Measurements from ENCODE around the gene POLR1A.

Gene POLR1A

DNA sequence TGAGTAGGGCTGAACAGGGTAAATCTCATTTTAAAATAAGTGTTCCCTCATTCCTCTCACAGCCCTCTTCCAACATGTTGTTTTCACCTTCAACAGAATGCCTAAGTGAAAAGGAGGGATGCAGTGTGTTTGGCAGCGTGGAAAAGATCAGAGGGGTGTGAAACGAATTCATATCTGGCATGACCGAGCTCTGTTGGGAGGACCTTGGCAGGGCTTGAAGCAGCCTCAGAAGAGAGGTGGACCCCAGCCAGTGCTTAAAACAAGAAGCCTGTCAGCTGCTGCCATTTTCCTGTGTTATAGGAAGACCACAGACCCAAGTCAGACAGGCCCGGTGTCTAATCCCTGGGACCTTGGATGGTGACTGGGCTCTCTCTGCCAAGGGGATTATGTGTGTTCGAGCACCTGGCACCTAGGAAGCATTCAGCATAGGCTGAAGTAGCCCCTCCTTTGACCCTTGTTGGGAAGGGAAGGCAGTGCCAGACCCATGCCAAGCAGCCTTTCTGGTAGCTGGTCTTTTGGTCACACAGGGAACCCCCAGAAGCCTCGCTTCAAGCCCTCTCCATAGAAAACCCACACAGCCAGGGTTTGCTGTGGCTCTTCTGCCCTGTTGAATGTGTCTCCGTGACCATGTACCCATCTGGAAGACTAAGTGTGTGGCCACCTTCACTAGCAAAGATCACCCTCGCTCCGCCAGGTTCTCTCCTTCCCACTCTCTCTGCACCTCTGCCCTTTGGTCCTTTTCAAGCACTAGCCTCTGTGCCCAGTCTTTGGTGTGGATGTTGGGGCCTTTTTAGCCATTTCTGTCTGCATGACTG lies 129.4 kb downstream of the POLR1A start:
- no peaks in the 10 kb centered on the region for H3K9me3 ChIP-seq (ENCODE audit: control insufficient read depth, insufficient read depth, low read length)
- H3K36me3 ChIP-seq (ENCODE audit: insufficient read depth, low read length), result no peaks in the 10 kb centered on the region
- H3K4me1 ChIP-seq (ENCODE audit: insufficient read depth, low read length), result no peaks in the 10 kb centered on the region
- no peak overlapping the region for H3K9ac ChIP-seq (ENCODE audit: low read depth, low read length)

DNA sequence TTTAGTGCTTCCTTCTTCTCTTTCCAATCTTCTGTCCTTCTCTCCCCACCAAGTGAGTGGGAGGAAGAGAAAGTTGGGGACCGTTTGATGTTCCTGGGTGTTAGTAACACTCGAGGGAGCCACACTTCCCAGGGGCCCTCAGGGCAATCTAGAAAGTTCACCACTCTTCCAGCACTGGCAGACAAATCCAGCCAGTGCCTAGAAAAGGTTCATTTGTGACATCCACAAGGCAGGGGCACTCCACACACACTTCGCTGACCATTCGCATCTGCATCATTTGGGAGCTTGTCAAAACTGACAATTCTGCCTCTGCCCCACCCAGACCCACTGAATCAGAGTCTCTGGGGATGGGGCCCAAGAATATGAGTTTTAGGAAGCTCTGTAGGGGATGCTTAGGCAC lies 130.1 kb downstream of the POLR1A start:
- H3K9ac ChIP-seq (ENCODE audit: low read depth, low read length), result no peak overlapping the region
- no peaks in the 10 kb centered on the region for H3K36me3 ChIP-seq (ENCODE audit: insufficient read depth, low read length)
- no peaks in the 10 kb centered on the region for H3K9me3 ChIP-seq (ENCODE audit: control insufficient read depth, insufficient read depth, low read length)
- no peaks in the 10 kb centered on the region for H3K4me1 ChIP-seq (ENCODE audit: insufficient read depth, low read length)

DNA sequence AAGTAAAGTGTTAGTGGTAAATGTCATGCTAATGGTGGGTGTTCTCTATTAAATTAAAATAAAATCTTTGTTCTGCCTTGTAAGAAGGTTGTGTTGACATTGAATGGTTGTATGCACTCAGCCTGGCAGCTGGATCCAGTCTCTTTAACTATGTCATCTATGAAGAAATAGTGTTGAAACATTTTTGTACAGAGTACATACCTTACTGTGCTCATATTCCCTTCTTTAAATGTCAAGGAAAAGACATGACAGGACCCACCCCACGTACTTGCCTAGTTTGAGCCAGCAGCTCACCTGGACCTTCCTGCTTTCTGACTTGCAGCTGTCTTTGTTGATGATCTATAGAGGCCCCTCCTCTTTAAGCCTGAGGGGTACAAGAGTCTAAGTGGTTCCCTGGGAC lies 131.3 kb downstream of the POLR1A start:
- no peaks in the 10 kb centered on the region for H3K4me1 ChIP-seq (ENCODE audit: insufficient read depth, low read length)
- H3K9ac ChIP-seq (ENCODE audit: low read depth, low read length), result no peak overlapping the region
- H3K36me3 ChIP-seq (ENCODE audit: insufficient read depth, low read length), result no peaks in the 10 kb centered on the region
- H3K9me3 ChIP-seq (ENCODE audit: control insufficient read depth, insufficient read depth, low read length), result 0 out of 2 replicates have a peak, but pooled peaks cover 3% of the 10 kb centered on the region

DNA sequence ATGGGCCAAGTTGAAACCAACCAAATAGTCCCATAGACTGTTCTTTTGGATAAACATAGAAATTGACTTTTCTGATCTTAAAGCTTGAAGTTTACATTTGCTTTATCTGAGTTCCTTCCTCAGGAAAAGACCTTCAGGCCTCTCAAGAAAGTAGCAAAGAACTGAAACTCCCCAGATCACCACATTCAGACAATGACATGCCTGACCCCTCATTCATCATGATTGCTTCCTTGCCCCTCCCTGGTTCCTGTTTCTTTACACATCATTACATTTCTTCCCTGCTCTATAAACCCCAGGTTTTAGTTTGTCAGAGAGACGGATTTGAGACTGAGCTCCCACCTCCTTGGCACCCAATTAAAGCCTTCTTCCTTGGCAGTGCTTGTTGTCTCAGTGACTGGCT lies 133.3 kb downstream of the POLR1A start:
- Histone ChIP-seq H3K9ac (ENCODE audit: low read depth, low read length) (no peak overlapping the region), H3K36me3 (ENCODE audit: insufficient read depth, low read length) (no peaks in the 10 kb centered on the region), H3K9me3 (ENCODE audit: control insufficient read depth, insufficient read depth, low read length) (0 out of 2 replicates have a peak, but pooled peaks cover 3% of the 10 kb centered on the region), H3K4me1 (ENCODE audit: insufficient read depth, low read length) (no peaks in the 10 kb centered on the region)

DNA sequence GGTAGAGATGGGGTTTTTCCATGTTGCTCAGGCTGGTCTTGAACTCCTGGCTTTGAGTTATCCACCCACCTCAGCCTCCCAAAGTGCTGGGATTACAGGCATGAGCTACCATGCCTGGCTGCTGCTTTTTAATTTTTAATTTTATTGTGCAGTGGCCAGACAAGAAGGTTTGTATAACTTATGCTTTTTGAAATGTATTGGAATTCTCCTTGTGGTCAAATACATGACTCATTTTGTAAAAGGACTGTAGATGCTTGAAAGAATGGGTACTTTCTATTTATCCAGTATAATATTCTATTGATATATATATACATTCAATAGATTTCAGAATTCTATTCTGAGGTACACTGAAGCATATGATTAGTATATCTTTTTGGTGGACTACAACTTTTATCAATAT lies 134.3 kb downstream of the POLR1A start:
- Histone ChIP-seq H3K4me1 (ENCODE audit: insufficient read depth, low read length) (no peaks in the 10 kb centered on the region), H3K9ac (ENCODE audit: low read depth, low read length) (no peak overlapping the region), H3K9me3 (ENCODE audit: control insufficient read depth, insufficient read depth, low read length) (0 out of 2 replicates have a peak, but pooled peaks cover 3% of the 10 kb centered on the region), H3K36me3 (ENCODE audit: insufficient read depth, low read length) (no peaks in the 10 kb centered on the region)
